NCI-H345 treated with DMSO at 0.1 percent for 48 hours (cell line): ENCODE measurements around the gene TP53I3.
"Not testable (repeated sequence)": the region's sequence is repeated elsewhere in the genome, so short reads cannot be mapped to it uniquely, and the experiment has no call there.

ENCODE experiments used
- DNase-seq: peaks from one replicate; lab custom pipeline; 2025; ENCODE audit not compliant: unreplicated experiment; lab: John Stamatoyannopoulos, UW

Gene TP53I3

GRCh38 chr2:24055750-24056149 lies 28.9 kb downstream of the TP53I3 start:
- no peak for DNase-seq

- DNase-seq: no peak
These were observed 30.1 kb downstream of the TP53I3 start for GRCh38 chr2:24054366-24055010.

DNA sequence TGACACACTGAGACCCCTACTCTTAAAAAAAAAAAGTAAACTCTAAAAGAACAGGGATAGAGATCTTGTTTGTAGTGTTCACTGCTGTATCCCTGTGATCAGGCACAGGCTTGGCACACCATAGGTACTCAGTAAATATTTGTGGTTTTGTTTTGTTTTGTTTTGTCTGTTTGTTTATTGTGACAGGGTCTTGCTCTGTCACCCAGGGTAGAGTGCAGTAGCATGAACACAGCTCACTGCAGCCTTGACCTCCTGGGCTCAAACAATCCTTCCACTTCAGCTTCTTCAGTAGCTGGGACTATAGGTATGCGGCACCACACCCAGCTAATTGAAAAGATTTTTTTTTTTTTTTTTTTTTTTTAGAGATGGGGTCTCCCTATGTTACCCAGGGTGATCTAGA lies 31.7 kb downstream of the TP53I3 start:
- no peak for DNase-seq

GRCh38 chr2:24051833-24052232 lies 32.8 kb downstream of the TP53I3 start:
- DNase-seq: no peak

GRCh38 chr2:24050041-24050979 lies 34.3 kb downstream of the TP53I3 start:
- no peak for DNase-seq

GRCh38 chr2:24049485-24050021 lies 35.1 kb downstream of the TP53I3 start, which contains the start of gene FKBP1B:
TSS of gene FKBP1B (plus strand) at chr2:24049741. CDS start at chr2:24049850, 109 bp downstream.
- peak; percentile 53 for DNase-seq

- DNase-seq: peak; percentile 63
These were observed 35.7 kb downstream of the TP53I3 start for GRCh38 chr2:24048769-24049484.

DNA sequence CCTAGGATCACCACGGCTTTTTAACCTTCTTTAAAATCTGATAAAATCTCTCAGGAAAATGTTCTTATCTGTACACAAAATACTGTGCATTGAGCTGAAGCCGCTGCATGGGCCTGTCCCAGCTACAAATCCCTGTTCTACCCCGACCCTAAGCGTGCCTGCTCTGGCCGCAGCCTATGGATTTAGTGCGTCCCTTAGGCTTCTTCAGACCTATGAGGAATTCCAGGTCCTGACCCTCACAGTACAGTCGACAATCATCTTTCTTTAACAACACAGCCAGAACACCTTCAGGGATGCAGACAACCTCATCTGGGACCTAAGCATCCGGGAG lies 37.0 kb downstream of the TP53I3 start:
- no peak for DNase-seq

GRCh38 chr2:24046930-24047702 lies 37.5 kb downstream of the TP53I3 start, which contains the start of gene WDCP:
TSS of gene WDCP (minus strand) at chr2:24047391. CDS start at chr2:24039494, 7,897 bp downstream.
- DNase-seq: peak; percentile 99

- DNase-seq: no peak
These were observed 38.1 kb downstream of the TP53I3 start for GRCh38 chr2:24046599-24046929.

GRCh38 chr2:24045511-24046508 lies 38.8 kb downstream of the TP53I3 start:
- DNase-seq: no peak

DNA sequence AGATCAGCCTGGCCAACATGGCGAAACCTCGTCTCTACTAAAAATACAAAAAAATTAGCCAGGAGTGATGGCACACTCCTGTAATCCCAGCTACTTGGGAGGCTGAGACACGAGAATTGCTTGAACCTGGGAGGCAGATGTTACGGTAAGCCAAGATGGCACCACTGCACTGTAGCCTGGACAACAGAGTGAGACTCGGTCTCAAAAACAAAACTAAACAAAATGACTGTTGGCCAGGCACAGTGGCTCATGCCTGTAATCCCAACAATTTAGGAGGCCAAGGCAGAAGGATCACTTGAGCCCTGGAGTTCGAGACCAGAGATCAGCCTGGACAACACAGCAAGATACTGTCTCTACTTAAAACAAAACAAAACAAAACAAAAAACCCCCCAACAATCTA lies 41.5 kb downstream of the TP53I3 start:
- not testable (repeated sequence) for DNase-seq

GRCh38 chr2:24040511-24040910 lies 44.1 kb downstream of the TP53I3 start:
- DNase-seq: no peak

DNA sequence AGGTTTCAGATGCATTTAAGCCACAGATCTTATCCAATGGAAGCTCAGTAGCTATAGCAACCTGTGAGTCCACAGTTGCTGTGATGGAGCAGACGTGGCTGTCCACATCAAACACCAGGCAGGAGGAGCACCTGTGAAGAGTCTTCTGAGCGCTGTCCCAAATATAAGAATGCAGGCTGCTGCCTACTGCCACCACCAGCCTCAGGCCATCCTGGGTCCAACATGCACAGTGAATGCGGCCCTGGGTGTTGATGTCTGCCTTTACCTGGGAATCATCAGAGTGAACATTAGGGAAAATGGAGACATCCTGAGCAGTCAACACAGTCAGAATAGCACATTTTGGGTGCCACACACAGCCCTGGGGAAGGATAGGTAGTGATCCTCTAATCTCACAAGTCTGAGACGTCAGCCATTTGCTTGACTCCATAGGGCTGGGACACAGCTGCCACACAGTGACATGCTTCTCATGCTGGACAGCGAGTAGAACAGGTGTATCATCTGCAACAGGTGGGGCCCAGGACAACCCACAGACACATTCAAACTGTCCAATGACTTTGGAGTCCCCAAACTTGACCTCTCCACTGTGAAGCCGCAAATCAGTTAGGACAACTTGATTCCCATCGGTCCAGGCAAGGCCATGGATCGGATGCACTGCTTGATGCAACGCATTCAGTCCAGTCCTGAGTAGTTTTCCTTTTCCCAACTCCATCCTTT lies 45.7 kb downstream of the TP53I3 start:
- no peak for DNase-seq
